ENCODE measurements around the gene GALNT10. TPM values are rescaled to one million over a fixed set of nuclear protein-coding genes. Genes with fewer than 3 reads are reported as not detected.

Gene GALNT10
- total RNA-seq, 1 donor from 2014 or later, result 178 TPM

- no peaks in the 10 kb centered on the region for H3K27me3 Mint-ChIP-seq (ENCODE audit: unreplicated experiment)
- no peaks in the 10 kb centered on the region for H3K9me3 Mint-ChIP-seq (ENCODE audit: unreplicated experiment)
- DNase-seq (ENCODE audit: extremely low spot score, unreplicated experiment), result no peak
- H3K4me1 Mint-ChIP-seq (ENCODE audit: unreplicated experiment), result peaks cover 2% of the 10 kb centered on the region
- H3K36me3 Mint-ChIP-seq (ENCODE audit: unreplicated experiment), result peaks cover 22% of the 10 kb centered on the region
- H3K27ac Mint-ChIP-seq (ENCODE audit: unreplicated experiment), result no peak overlapping the region
- no peak overlapping the region for H3K4me3 Mint-ChIP-seq (ENCODE audit: unreplicated experiment)
- TF ChIP-seq CTCF (IDR thresholded peaks at IDR 0.05), result peak; percentile 38
Observed at GRCh38 chr5:154461531-154461930, 271.0 kb downstream of the GALNT10 start.

GRCh38 chr5:154464438-154464837 is 273.9 kb downstream of the GALNT10 start:
- TF ChIP-seq CTCF (IDR thresholded peaks at IDR 0.05), result no peak
- Mint-ChIP-seq H3K27ac (ENCODE audit: unreplicated experiment) (no peak overlapping the region), H3K9me3 (ENCODE audit: unreplicated experiment) (no peaks in the 10 kb centered on the region), H3K36me3 (ENCODE audit: unreplicated experiment) (peaks cover 5% of the 10 kb centered on the region), H3K27me3 (ENCODE audit: unreplicated experiment) (peaks cover 17% of the 10 kb centered on the region), H3K4me3 (ENCODE audit: unreplicated experiment) (no peak overlapping the region), H3K4me1 (ENCODE audit: unreplicated experiment) (peaks cover 2% of the 10 kb centered on the region)
- no peak for DNase-seq (ENCODE audit: extremely low spot score, unreplicated experiment)

- Mint-ChIP-seq H3K36me3 (ENCODE audit: unreplicated experiment) (peaks cover 5% of the 10 kb centered on the region), H3K4me1 (ENCODE audit: unreplicated experiment) (peaks cover 2% of the 10 kb centered on the region), H3K27ac (ENCODE audit: unreplicated experiment) (no peak overlapping the region), H3K27me3 (ENCODE audit: unreplicated experiment) (peaks cover 22% of the 10 kb centered on the region), H3K9me3 (ENCODE audit: unreplicated experiment) (no peaks in the 10 kb centered on the region), H3K4me3 (ENCODE audit: unreplicated experiment) (no peak overlapping the region)
- TF ChIP-seq CTCF (IDR thresholded peaks at IDR 0.05), result no peak
- no peak for DNase-seq (ENCODE audit: extremely low spot score, unreplicated experiment)
Observed at GRCh38 chr5:154465169-154465568, 274.6 kb downstream of the GALNT10 start.

GRCh38 chr5:154466147-154466546 is 275.6 kb downstream of the GALNT10 start:
- Mint-ChIP-seq H3K27ac (ENCODE audit: unreplicated experiment) (no peak overlapping the region), H3K4me1 (ENCODE audit: unreplicated experiment) (peaks cover 2% of the 10 kb centered on the region), H3K4me3 (ENCODE audit: unreplicated experiment) (no peak overlapping the region), H3K9me3 (ENCODE audit: unreplicated experiment) (no peaks in the 10 kb centered on the region), H3K27me3 (ENCODE audit: unreplicated experiment) (peaks cover 32% of the 10 kb centered on the region), H3K36me3 (ENCODE audit: unreplicated experiment) (peaks cover 5% of the 10 kb centered on the region)
- DNase-seq (ENCODE audit: extremely low spot score, unreplicated experiment), result no peak
- no peak for TF ChIP-seq CTCF (IDR thresholded peaks at IDR 0.05)

- H3K27ac Mint-ChIP-seq (ENCODE audit: unreplicated experiment), result no peak overlapping the region
- H3K4me3 Mint-ChIP-seq (ENCODE audit: unreplicated experiment), result no peak overlapping the region
- H3K36me3 Mint-ChIP-seq (ENCODE audit: unreplicated experiment), result peaks cover 5% of the 10 kb centered on the region
- peaks cover 37% of the 10 kb centered on the region for H3K27me3 Mint-ChIP-seq (ENCODE audit: unreplicated experiment)
- no peak for TF ChIP-seq CTCF (IDR thresholded peaks at IDR 0.05)
- DNase-seq (ENCODE audit: extremely low spot score, unreplicated experiment), result no peak
- peaks cover under 1% of the 10 kb centered on the region for H3K4me1 Mint-ChIP-seq (ENCODE audit: unreplicated experiment)
- no peaks in the 10 kb centered on the region for H3K9me3 Mint-ChIP-seq (ENCODE audit: unreplicated experiment)
Observed at GRCh38 chr5:154466671-154467070, 276.1 kb downstream of the GALNT10 start.
